ENCODE measurements around the gene PRRT4.

GRCh38 chr7:128356546-128357216 lies 4.8 kb downstream of the PRRT4 start:
- TF ChIP-seq POLR2A (IDR thresholded peaks at IDR 0.05; ENCODE audit: extremely low read depth, insufficient read length) (no peak), MAX (IDR thresholded peaks at IDR 0.05; ENCODE audit: low read depth, low read length) (no peak)
- TF ChIP-seq, protein P1, sequence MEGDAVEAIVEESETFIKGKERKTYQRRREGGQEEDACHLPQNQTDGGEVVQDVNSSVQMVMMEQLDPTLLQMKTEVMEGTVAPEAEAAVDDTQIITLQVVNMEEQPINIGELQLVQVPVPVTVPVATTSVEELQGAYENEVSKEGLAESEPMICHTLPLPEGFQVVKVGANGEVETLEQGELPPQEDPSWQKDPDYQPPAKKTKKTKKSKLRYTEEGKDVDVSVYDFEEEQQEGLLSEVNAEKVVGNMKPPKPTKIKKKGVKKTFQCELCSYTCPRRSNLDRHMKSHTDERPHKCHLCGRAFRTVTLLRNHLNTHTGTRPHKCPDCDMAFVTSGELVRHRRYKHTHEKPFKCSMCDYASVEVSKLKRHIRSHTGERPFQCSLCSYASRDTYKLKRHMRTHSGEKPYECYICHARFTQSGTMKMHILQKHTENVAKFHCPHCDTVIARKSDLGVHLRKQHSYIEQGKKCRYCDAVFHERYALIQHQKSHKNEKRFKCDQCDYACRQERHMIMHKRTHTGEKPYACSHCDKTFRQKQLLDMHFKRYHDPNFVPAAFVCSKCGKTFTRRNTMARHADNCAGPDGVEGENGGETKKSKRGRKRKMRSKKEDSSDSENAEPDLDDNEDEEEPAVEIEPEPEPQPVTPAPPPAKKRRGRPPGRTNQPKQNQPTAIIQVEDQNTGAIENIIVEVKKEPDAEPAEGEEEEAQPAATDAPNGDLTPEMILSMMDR (IDR thresholded peaks at IDR 0.05; ENCODE audit: low read depth, low read length): no peak
